GM04503 (cell line): ENCODE results near the gene IREB2.
"Not testable (repeated sequence)": the region's sequence is repeated elsewhere in the genome, so short reads cannot be mapped to it uniquely, and the experiment has no call there.

Experiments used
- DNase-seq: peaks from one replicate; pipeline ENCODE4 v3.0.0-alpha.2; 2012; ENCODE audit warnings: low read depth

IREB2 gene

DNA sequence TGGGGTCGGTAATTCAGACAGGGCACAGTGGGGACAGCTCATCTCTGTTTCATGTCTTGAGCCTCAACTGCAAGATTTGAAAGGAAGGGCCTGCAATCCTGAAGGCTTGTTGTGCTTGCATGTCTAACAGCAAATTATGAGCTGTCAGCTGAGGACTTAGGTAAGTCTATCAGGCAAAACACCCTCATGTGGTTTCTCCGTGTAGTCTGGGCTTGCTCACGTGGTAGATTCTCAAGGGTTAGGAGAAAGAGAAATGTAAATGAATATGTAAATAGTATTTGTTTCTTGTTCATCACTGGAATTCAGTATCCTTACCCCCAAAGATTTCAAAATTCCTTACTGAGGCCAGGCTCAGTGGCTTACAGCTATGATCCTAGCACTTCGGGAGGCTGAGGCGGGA lies 39.3 kb downstream of the IREB2 start:
- no peak for DNase-seq

DNA sequence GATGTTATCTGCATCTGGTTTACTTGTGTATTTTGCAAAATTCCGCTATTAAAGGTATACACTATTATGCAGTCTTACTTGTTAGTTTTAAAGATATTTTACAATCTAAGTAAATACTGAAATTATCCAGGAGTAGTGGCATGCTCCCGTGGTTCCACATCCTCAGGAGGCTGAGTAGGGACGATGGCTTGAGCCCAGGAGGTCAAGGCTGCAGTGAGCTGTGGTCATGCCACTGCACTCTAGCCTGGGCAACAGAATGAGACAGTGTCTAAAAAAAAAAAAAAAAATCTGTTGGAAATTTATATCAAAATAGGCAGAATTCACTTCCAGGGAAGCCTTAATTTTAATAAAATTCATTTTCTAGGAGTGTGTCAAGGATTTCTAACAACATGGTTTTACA lies 41.6 kb downstream of the IREB2 start:
- no peak for DNase-seq

- DNase-seq, result no peak
Observed at GRCh38 chr15:78481917-78482316, 43.9 kb downstream of the IREB2 start.

GRCh38 chr15:78492872-78493271 lies 54.9 kb downstream of the IREB2 start:
- no peak for DNase-seq

DNA sequence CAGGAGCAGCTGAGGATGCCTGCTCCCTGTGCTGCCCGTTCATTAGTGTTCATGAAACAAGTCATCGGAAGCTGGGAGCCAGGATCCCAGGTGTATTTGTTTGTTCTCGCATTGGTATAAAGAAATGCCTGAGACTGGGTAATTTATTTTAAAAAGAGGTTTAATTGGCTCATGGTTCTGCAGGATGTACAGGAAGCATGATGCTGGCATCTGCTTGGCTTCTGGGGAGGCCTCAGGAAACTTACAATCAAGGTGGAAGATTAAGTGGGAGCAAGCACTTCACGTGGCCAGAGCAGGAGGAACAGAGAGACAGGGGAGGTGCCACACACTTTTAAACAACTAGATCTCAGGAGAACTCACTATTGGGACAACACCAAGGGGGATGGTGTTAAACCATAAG lies 63.8 kb downstream of the IREB2 start:
- DNase-seq, result no peak

- no peak for DNase-seq
Observed at GRCh38 chr15:78502641-78503040, 64.6 kb downstream of the IREB2 start.

- peak; percentile 95 for DNase-seq
Observed at GRCh38 chr15:78506971-78507830, 69.2 kb downstream of the IREB2 start, which contains the start of gene HYKK. TSS of gene HYKK (plus strand) at chr15:78507577. CDS start at chr15:78513089, 5,512 bp downstream.

DNA sequence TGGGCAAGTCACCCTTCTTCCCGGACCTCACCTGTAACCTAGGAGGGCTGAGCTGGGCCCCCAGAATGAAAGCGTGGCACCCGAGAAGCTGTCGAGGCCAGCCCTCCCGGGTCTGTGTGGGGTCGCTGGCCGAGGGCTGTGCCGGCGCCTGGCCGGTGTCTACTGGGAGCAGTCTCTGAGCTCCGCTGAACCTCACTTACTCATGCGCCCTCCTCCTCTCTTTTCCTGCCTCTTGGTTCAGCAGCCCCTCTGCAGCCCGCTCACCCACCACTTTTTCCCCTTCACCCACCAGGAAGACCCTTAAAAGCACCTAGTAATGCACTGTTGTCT lies 69.8 kb downstream of the IREB2 start:
- no peak for DNase-seq

DNA sequence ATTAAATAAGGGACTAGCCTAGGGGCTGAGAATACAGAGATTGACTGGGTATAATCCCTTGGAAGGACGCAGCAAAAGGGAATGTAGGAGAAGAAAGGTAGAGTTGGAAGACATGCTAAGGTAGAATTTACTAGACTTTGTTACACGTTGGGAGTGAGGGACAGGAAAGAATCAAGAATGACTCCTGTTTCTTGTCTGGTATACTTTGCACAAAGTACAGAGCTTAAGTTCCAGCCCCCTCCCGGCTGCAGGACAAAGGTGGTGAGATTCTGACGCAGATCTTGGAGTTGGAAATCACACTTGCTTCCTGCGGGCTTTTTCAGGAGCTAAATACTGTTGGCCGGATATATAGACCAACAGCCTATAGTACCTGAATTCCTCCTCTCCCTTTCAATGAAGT lies 70.3 kb downstream of the IREB2 start:
- no peak for DNase-seq

DNA sequence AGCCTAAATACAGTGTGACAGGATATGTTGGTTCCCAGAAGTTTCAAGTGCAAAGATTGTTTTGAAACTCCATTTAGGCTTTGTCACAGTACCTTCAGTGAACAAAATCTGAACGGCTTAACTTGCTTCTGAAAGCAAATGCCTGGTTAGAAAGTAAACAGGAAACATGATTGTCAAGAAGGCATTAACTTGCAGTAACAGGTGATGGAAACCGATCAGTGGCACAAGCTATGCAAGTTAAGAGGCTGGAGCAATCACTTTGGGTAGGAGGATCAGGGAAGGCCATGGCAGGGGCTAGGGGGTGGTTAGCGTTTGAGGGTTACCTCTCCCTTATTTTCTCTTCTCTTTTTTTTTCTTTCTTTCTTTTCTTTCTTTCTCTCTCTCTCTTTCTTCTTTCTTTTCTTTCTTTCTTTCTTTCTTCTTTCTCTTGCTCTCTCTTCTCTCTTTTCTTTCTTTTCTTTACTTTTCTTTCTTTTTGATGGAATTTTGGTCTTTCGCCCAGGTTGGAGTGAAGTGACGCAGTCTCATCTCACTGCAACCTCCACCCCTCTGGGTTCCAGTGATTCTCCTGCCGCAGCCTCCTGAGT lies 71.8 kb downstream of the IREB2 start:
- no peak for DNase-seq

GRCh38 chr15:78520035-78520434 lies 82.0 kb downstream of the IREB2 start:
- DNase-seq, result not testable (repeated sequence)

DNA sequence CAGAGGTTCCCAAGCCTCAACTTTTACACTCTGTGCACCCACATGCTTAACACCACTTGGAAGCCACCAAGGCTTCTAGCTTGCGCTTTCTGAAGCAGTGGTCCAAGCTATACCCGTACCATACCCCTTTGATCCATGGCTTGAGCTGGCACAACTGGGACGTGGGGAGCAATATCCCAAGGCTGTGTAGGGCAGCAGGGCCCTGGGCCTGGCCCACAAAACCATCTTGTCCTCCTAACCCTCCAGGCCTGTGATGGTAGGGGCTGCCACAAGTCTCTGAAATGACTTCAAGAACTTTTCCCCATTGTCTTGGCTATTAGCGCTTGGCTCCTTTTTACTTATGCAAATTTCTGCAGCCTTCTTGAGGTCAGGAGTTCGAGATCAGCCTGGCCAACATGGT lies 86.2 kb downstream of the IREB2 start:
- DNase-seq, result no peak

GRCh38 chr15:78527325-78527724 lies 89.3 kb downstream of the IREB2 start:
- no peak for DNase-seq

- DNase-seq, result no peak
Observed at GRCh38 chr15:78533331-78533730, 95.3 kb downstream of the IREB2 start.

DNA sequence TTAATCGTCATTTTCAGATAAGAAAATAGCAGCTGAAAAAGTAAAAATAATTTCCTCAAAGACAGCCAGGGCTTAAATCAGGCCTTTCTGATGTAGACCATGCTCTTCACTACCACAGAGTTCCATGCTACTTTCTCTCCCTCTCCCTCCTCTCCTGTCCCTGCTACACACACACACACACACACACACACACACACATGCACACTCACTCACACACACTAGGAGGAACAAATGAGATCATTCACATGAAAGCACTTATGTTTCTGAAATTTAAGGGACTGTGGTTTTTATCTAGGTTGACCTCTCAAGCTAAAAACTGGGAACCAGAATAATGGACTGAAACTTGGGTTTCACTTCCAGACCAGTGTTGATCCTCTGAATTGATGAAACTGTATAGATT lies 98.1 kb downstream of the IREB2 start:
- DNase-seq, result no peak

GRCh38 chr15:78537266-78537905 lies 99.4 kb downstream of the IREB2 start:
- DNase-seq, result no peak

DNA sequence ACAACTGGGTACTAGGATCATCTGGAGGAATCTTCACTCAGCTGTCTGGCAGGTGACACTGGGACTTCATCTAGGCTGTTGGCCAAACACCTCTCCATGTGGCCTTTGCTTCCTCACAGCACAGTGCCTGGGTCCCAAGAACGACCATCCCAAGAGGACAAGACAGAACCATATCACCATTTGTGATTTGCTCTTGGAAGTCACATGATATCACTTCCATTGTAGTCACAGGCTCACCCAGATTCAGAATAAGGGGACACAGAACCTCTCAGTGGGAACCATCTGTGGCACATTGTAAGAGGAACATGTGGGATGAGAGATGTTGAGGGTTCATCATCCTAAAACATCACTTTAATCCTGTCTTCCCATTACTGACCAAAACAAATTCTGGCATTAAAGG lies 100.3 kb downstream of the IREB2 start:
- no peak for DNase-seq

DNA sequence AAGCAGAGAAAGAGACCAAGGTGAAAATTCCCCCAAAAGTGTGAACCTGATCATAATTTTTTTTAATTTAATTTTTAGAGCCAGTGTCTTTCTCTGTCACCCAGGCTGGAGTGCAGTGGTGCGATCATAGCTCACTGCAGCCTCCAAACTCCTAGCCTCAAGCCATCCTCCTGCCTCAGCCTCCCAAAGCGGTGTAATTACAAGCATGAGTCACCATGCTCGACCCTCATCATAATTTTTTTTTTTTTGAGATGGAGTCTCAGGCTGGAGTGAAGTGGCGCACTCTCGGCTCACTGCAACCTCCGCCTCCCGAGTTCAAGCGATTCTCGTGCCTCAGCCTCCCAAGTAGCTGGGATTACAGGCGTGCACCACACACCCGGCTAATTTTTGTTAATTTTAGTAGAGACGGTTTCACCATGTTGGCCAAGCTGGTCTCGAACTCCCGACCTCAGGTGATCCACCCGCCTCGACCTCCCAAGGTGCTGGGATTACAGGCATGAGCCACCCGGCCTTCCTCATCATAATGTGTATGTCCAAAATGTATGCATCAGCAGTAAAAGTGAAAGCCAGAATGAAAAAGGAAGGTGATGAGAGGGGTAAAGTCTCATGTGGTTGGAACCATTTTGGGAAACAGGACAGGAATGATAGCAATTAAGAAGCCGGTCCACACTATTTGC lies 101.6 kb downstream of the IREB2 start:
- not testable (repeated sequence) for DNase-seq

DNA sequence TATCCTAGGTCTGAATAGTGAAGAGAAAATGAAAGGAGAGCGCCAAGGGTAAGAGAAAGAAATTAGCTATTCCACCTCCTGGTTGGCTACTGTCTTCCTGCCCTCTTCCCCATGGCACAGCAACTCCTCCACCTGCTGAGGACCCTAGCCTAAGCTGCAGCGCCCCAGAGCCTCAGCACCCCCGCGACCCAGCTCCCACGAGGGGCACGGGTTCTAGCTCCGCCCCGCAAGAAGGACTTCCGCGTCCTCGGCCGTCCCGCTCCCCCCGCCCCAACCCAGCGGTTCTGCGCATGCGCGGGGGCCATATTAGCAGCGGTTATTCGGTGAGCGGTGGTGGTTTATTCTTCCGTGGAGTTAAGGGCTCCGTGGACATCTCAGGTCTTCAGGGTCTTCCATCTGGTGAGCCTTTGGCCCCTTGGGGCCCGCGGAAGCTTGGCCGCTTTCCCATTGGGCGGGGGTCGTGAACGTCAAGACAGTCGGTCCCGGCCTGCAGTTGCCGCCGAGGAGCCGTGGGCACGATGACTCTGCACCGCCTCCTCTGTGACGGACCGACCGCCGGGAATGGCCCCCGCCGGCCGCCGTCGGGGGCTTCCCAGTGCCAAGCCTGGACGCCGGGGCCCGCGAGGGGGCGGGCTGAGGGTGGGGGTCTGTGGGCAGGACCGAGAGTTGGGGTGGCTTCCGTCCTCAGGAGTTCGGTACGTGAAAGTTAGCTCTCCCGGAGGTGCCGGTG lies 102.3 kb downstream of the IREB2 start, which contains the start of gene PSMA4:
TSS of gene PSMA4 (plus strand) at position 304 of the 730 bp plus-strand sequence. CDS start 1,484 bp downstream, outside the sequence.
- DNase-seq, result peak; percentile 29

GRCh38 chr15:78540871-78541743 lies 103.1 kb downstream of the IREB2 start:
- DNase-seq, result no peak

DNA sequence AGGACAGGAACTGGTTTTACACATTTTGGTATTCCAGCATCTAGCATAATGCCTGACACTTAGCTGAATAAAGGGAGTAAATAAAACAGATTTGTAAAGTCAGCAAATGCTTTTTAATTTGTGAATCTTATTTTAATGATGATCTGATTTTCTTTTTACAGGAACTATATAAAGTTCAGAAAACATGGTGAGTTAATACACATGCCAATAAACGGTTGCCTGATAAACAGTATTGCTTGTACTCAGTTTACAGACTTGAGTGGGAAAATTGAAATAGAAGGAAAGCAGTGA lies 103.7 kb downstream of the IREB2 start:
- no peak for DNase-seq
